AG08396 (cell line): ENCODE results near the gene NOTCH1.
"Not testable (repeated sequence)": the region's sequence is repeated elsewhere in the genome, so short reads cannot be mapped to it uniquely, and the experiment has no call there.

ENCODE experiments used
- DNase-seq: peaks from one replicate; pipeline ENCODE4 v3.0.0; 2012; ENCODE audit warnings: low spot score, mixed read lengths

NOTCH1 gene

GRCh38 chr9:136578915-136579649, 33.2 kb upstream of the NOTCH1 start:
- DNase-seq = no peak

DNA sequence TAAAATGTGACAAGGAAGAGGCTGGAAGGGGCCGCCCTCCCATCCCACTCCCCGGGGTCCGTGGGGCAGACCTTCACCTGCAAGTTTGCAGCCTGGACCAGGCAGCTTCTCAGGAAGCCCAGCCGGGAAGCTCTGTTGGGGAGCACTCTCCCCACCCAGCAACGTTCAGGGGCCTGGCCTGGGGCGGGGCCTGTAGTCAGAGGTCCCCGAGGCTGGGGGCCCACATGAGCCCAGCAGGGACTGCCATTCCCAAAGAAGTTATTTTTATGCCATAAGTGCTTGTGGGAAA, 32.7 kb upstream of the NOTCH1 start:
- DNase-seq = no peak

DNA sequence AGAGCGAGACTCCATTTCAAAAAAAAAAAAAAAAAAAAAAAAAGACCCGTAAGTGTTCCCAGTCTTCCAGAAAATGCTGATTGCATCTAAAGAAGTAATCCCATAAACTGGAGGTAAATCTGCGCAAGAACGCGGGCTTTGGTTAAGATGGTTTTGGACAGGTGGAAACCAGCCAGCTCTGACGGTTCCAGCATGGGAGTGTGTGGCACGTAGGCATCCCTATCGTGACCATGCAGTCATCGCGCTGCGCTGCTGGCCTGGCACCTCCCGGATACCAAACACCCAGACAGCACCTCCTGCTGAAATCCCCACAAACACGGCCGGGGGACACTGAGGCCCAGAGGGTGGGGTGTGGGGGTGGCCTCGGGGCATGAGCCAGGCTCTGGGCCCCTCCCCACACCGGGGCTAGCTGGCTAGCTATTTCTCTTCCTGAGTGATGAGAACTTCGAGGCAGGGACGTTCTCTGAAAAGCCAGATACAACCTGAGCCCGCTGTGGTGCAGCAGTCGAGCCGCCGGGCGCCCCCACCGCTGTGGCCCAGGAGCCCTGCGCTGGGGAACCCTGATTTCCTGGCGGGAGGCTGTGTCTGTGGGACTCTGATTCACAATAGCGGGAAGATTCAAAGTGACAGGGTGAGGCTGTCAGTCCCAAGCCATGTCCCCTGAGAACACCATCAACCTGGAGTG, 32.2 kb upstream of the NOTCH1 start:
- no peak for DNase-seq

DNA sequence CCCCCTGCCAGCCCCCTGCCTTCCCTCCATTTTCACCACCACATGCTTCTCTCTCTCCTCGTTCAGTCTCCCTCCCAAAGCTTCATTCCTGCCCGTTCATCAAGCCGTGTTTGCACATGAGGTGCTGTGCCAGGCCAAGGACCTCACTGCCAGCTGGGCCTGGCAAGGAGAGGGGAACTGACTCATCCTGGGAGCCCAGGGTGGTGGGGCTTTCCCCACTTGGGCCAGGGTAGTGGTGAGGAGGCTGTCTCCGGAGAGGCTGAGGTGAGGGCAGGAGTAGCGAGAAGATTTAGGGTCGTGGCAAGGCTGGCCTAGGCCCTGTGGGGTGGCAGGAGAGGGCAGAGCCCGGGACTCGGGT, 30.4 kb upstream of the NOTCH1 start:
- peak; percentile 49 for DNase-seq

DNA sequence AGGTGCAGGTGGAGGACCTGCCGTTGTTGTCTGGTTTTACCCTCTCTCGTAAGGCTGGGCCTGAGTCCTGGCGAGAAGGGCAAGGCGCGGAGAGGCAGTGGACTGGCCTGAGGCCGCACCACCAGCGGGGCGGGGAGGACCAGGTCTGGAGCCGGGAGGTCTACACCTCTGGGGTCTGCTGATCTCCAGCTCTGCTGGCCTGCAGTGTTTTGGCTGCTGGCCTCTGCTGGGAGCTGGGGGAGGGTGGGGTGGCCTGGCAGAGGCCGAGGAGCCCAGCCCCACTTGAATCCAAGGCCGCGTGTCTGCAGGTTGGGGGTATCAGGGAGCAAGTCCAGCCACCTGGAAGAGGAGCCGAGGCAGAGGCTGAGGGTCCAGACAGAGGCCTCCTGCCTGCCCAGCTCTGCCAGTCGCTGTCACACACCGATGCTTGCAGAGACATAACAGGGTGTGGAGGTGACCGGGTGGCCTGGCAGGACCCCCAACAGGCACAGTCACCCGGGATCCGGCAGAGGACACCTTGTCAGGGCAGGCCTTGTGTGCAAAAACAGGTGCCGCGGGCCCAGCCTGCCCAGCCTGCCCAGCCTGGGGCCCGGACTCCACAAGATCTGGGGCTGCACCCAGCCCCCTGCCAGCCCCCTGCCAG, 29.9 kb upstream of the NOTCH1 start:
- DNase-seq = no peak

DNA sequence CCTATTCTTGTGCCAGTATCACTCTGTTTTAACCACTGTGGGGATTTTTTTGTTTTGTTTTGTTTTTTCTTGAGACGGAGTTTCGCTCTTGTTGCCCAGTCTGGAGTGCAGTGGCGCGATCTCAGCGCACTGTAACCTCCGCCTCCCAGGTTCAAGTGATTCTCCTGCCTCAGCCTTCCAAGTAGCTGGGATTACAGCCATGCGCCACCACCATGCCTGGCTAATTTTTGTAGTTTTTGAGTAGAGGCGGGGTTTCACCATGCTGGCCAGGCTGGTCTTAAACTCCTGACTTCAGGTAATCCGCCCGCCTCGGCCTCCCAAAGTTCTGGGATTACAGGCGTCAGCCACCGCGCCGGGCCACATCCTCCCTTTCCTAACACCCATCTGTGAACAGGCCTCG, 28.8 kb upstream of the NOTCH1 start:
- DNase-seq = not testable (repeated sequence)

GRCh38 chr9:136572828-136573625, 27.2 kb upstream of the NOTCH1 start:
- no peak for DNase-seq

DNA sequence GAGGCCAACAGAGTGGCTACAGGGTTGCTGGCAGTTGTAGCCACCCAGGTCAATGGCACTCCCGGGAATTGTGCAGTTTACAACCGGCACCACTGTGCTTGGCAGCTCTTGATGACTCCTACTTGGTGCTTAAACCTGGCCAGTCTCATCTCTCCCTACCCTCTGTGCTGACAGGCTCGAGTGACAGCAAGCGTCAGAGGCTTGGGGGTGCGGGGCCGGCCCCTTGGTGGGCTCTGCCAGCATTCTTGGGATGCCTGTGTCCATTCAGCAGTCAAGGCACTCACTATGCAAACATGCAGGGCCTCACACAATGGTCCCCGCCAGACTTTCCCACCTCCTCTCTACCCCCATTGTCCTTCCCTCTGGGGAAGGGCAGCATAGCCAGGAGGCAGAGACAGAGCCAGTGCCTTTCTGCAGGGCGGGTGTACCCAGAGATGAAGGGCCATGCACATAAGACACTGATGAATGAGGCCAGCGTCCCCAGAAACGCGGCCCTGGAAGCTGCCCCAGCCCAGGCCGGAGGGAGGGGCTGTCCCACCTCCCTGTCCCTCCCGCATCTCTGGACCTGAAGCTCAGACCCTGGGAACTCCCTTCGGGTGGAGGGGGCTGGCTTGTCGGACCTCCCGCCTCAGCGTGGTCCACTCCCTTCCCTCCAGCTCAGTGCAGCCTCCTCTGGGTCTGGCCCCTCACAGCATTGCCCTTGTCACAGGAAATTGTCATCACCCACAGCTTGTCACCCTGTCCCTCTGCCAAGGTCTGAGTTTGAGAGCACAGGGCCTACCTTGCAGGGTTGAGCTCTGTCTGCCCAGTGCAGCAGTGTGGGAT, 26.4 kb upstream of the NOTCH1 start:
- DNase-seq = peak; percentile 86

GRCh38 chr9:136571531-136571930, 25.7 kb upstream of the NOTCH1 start:
- DNase-seq = no peak

GRCh38 chr9:136570916-136571315, 25.1 kb upstream of the NOTCH1 start:
- DNase-seq = no peak

- no peak for DNase-seq
Observed at GRCh38 chr9:136570191-136570845, 24.5 kb upstream of the NOTCH1 start.

GRCh38 chr9:136569526-136570148, 23.8 kb upstream of the NOTCH1 start:
- no peak for DNase-seq

GRCh38 chr9:136568288-136569081, 22.6 kb upstream of the NOTCH1 start:
- DNase-seq = no peak

GRCh38 chr9:136567651-136568287, 21.9 kb upstream of the NOTCH1 start:
- DNase-seq = peak; percentile 92

DNA sequence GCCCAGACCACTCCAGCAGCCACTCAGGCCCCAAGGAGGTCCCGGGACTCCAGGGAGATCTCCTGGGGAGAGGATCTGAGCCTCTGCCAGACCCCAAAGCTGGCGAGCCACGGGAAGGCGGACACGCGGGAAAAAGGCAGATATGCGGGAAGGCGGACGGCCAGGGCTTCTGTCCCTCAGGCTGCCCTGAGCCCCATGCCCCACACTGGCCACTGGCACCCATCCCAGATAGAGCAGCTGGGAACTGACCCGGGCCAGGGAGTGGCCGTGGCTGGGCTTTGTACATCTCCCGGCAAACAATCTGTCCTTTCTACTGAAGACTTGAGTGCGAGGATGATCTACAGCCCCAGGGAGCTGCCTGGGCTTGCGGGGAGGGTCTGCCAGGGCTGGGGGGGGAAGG, 21.1 kb upstream of the NOTCH1 start:
- DNase-seq = peak; percentile 65

DNA sequence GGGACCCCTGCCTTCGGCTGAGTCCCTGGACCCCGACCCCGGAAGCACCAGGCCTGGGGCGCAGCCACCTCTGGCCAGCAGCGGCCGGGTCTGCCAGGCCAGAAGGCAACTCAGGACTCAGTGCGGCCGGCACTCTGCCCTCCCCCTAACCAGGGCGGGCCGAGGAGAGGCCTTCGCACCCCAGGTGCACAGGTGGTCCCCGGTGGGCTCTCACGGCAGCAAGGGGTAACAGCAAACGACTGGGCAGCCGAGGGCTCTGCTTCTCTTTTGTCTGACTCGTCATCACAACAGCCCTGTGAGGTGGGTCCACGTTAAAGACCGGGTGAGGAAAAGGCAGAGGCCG, 20.7 kb upstream of the NOTCH1 start:
- no peak for DNase-seq

GRCh38 chr9:136565715-136566552, 20.1 kb upstream of the NOTCH1 start:
- DNase-seq = no peak

- DNase-seq = no peak
Observed at GRCh38 chr9:136565086-136565714, 19.4 kb upstream of the NOTCH1 start.
